Vagina (tissue), 2 donors: ENCODE measurements around the gene VAV3. TPM values are rescaled to one million over a fixed set of nuclear protein-coding genes. Genes with fewer than 3 reads are reported as not detected.

Source experiments
- DNase-seq, 2 donors: peaks; one replicate each; pipeline ENCODE4 v3.0.0-alpha.2; 2017; ENCODE audit errors: extremely low spot score in 2 of 2
- H3K27ac ChIP-seq: fragments of 200-600 bp; sonication (generic); one replicate; pipeline ENCODE4 v1.5.1; 2019
- H3K27me3 ChIP-seq: fragments of 200-600 bp; sonication (generic); one replicate; pipeline ENCODE4 v1.5.1; 2019
- H3K36me3 ChIP-seq, 2 donors: fragments of 200-600 bp; sonication (generic); one replicate each; pipeline ENCODE4 v1.5.1; 2017 to 2019
- H3K4me1 ChIP-seq: fragments of 200-600 bp; sonication (generic); one replicate; pipeline ENCODE4 v1.5.1; 2019
- H3K4me3 ChIP-seq, 2 donors: fragments of 200-600 bp; sonication (generic); 1 replicate in 1 of 2; 2 replicates in 1 of 2; pipeline ENCODE4 v1.5.1; 2016 to 2019
- H3K9me3 ChIP-seq: fragments of 200-600 bp; sonication (generic); one replicate; pipeline ENCODE4 v1.5.1; 2019
- POLR2A ChIP-seq, 2 donors: fragments of 450-650 bp; IDR thresholded peaks; one replicate each; pipeline ENCODE4 v1.6.1; 2017; ENCODE audit warnings: antibody characterized with exemption in 2 of 2, mild to moderate bottlenecking in 2 of 2, moderate library complexity in 2 of 2
- POLR2AphosphoS5 ChIP-seq, 2 donors: sonication (generic); formaldehyde crosslinking; IDR thresholded peaks; one replicate each; pipeline ENCODE4 v1.9.0; 2017; ENCODE audit warnings: antibody characterized with exemption in 2 of 2, mild to moderate bottlenecking in 2 of 2, low read depth in 1 of 2; ENCODE audit not compliant: insufficient read depth in 1 of 2
- intact Hi-C: fragments of 100-400 bp; cut with DNase I; formaldehyde crosslinking; loops from one replicate; pipeline ENCODE4 v1.15.1; 2023
- total RNA-seq: library from RNA; depleted of rRNA; stranded (reverse); fragments of >200 nt; gene quantifications from one replicate; pipeline ENCODE4 v1.2.3, GENCODE V29; 2016
- TF ChIP-seq, protein P1 (sequence below), 3 experiments: fragments of 450-650 bp in 2 of 3; fragments of 200-600 bp in 1 of 3; sonication (generic) in 1 of 3; IDR thresholded peaks; one replicate each; pipeline ENCODE4 v1.5.1; 2017 to 2019; ENCODE audit warnings: antibody characterized with exemption in 3 of 3, mild to moderate bottlenecking in 2 of 3, moderate library complexity in 2 of 3

VAV3 gene
- total RNA-seq, 1 donor from 2014 or later, result 67.5 TPM

DNA sequence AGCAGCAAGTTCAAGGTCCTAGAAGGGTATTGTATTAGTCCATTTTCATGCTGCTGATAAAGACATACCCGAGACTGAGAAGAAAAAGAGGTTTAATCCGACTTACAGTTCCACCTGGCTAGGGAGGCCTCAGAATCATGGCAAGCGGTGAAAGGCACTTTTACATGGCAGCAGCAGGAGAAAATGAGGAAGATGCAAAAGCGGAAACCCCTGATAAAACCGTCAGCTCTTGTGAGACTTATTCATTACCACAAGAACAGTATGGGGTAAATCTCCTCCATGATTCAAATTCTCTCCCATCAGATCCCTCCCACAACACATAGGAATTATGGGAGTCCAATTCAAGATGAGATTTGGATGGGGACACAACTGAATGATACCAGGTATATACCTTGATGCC, 414.6 kb downstream of the VAV3 start:
- Histone ChIP-seq H3K4me3 (no peak overlapping the region), H3K27me3 (no peaks in the 10 kb centered on the region), H3K4me1 (peaks cover under 1% of the 10 kb centered on the region), H3K27ac (no peak overlapping the region), H3K9me3 (no peaks in the 10 kb centered on the region), H3K36me3 (no peaks in the 10 kb centered on the region)
- intact Hi-C loops, result no loop called here
- TF ChIP-seq POLR2AphosphoS5 (IDR thresholded peaks at IDR 0.05; ENCODE audit: insufficient read depth in 1 of 2, low read depth in 1 of 2) (no peak), POLR2A (IDR thresholded peaks at IDR 0.05) (no peak)
- TF ChIP-seq, protein P1, sequence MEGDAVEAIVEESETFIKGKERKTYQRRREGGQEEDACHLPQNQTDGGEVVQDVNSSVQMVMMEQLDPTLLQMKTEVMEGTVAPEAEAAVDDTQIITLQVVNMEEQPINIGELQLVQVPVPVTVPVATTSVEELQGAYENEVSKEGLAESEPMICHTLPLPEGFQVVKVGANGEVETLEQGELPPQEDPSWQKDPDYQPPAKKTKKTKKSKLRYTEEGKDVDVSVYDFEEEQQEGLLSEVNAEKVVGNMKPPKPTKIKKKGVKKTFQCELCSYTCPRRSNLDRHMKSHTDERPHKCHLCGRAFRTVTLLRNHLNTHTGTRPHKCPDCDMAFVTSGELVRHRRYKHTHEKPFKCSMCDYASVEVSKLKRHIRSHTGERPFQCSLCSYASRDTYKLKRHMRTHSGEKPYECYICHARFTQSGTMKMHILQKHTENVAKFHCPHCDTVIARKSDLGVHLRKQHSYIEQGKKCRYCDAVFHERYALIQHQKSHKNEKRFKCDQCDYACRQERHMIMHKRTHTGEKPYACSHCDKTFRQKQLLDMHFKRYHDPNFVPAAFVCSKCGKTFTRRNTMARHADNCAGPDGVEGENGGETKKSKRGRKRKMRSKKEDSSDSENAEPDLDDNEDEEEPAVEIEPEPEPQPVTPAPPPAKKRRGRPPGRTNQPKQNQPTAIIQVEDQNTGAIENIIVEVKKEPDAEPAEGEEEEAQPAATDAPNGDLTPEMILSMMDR (IDR thresholded peaks at IDR 0.05), result no peak
- DNase-seq, result no peak

DNA sequence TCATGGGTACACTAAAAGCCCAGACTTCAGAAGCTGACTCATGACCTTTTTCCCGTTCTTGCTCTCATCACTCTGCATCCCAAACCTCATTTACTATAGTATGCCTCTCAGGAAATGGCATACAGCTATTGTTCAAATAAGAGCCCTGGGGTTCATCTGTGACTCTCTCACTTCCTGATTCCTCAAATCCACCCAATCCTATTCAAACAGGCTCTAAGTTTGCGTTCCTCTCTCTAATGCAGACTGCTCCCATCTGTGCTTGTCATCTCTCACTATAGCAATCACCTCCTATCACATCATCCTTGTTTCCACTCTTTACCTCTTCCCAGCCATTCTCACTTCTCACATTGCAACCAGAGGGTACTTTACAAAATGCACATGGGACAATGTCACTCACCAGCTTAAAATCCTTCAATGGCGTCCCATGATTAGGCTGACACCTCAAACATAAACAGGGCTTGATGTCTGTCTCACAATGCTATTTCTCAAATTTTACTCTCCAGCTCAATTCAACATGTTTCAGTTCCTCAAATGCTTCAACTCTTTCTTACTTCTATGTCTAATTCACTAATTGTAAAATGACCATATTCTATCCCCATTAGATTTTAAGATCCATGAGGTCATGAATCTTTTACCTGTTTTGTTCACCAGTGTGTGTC, 415.7 kb downstream of the VAV3 start:
- TF ChIP-seq POLR2A (IDR thresholded peaks at IDR 0.05) (no peak), POLR2AphosphoS5 (IDR thresholded peaks at IDR 0.05; ENCODE audit: insufficient read depth in 1 of 2, low read depth in 1 of 2) (no peak)
- TF ChIP-seq, protein P1 (IDR thresholded peaks at IDR 0.05), result no peak
- DNase-seq, result no peak
- no peaks in the 10 kb centered on the region for H3K36me3 ChIP-seq
- H3K4me3 ChIP-seq, result no peak overlapping the region
- intact Hi-C loops, result no loop called here
- no peaks in the 10 kb centered on the region for H3K27me3 ChIP-seq
- peaks cover 9% of the 10 kb centered on the region for H3K4me1 ChIP-seq
- no peak overlapping the region for H3K27ac ChIP-seq
- no peaks in the 10 kb centered on the region for H3K9me3 ChIP-seq

DNA sequence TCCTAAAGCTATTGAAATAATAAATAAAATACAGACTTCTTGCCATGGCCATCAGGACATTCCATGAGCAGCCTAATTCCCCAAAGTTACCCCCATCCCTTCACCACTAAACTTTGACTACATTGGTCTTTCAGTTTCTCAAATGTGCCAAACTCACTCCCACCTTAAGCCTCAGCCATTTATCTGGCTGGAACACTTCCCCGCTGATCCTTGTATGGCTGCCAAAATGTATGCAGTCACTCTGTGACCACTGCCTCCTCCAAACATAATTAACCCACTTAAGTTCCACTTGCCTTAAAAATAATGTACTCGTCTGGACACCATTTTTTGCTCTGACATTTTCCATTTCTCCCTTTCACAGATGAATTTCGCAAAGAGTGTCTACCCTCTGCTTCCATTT, 416.7 kb downstream of the VAV3 start:
- Histone ChIP-seq H3K27ac (no peak overlapping the region), H3K36me3 (no peaks in the 10 kb centered on the region), H3K4me1 (peaks cover 9% of the 10 kb centered on the region), H3K27me3 (no peaks in the 10 kb centered on the region), H3K9me3 (no peaks in the 10 kb centered on the region), H3K4me3 (no peak overlapping the region)
- intact Hi-C loops, result no loop called here
- DNase-seq, result no peak
- TF ChIP-seq, protein P1 (IDR thresholded peaks at IDR 0.05), result no peak
- no peak for TF ChIP-seq POLR2AphosphoS5 (IDR thresholded peaks at IDR 0.05; ENCODE audit: insufficient read depth in 1 of 2, low read depth in 1 of 2)
- no peak for TF ChIP-seq POLR2A (IDR thresholded peaks at IDR 0.05)

DNA sequence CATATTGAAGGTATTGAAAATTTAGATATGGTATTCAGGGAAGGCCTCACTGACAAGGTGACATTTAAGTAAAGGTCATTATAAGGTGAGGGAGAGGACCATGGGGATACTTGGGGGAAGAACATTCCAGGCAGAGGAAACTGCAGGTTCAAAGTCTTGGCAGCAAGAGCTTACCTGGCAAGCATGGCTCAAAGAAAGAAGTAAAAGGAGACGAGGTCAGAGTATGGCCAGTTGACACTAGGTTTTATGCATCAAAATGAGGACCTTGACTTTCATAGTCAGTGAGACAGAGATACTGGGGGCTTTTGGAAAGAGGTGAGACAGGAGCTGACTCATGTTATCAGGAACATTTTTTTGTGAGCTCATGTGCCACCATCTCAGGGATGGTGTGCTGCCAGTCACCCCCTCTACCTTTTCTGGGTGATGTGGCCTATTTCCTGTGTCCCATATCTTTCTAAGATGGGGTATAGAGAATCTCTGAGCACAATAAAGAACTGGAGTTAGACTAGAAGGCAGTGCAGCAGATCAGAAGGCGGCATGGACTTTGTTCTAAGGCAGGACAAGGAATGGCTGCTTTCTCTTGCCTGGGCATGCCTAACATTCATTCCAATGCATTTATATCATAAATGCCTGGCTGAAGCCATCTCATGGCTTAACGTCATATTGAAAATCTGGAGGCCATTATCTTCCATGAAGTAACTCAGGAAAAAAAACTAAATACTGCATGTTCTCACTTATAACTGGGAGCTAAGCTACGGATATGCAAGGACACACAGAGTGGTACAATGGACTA, 417.4 kb downstream of the VAV3 start:
- Histone ChIP-seq H3K36me3 (no peaks in the 10 kb centered on the region), H3K27ac (no peak overlapping the region), H3K4me3 (no peak overlapping the region), H3K4me1 (peaks cover 9% of the 10 kb centered on the region), H3K27me3 (no peaks in the 10 kb centered on the region), H3K9me3 (no peaks in the 10 kb centered on the region)
- TF ChIP-seq POLR2AphosphoS5 (IDR thresholded peaks at IDR 0.05; ENCODE audit: insufficient read depth in 1 of 2, low read depth in 1 of 2) (no peak), POLR2A (IDR thresholded peaks at IDR 0.05) (no peak)
- TF ChIP-seq, protein P1 (IDR thresholded peaks at IDR 0.05), result no peak
- no peak for DNase-seq
- intact Hi-C loops, result no loop called here

DNA sequence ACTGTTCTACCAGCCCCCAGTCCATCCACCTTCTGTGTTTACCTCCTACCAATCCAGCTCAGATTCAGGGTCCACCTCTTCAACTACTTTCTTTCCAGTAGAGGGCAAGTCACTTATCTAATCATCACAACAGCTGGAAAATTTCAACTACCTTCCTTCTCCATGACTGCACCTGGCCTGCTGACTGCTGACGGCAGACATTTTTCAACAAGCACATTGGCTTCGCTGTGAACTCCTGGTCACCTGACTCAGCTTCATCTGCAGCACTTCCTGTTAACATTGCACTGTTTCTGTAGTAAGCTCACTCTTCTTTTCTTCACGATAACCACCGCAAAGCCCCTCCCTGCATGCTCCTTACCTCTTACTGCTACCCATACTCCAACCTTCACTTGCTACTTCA, 418.4 kb downstream of the VAV3 start:
- Histone ChIP-seq H3K9me3 (no peaks in the 10 kb centered on the region), H3K4me1 (peaks cover 9% of the 10 kb centered on the region), H3K4me3 (no peak overlapping the region), H3K27ac (no peak overlapping the region), H3K27me3 (no peaks in the 10 kb centered on the region), H3K36me3 (no peaks in the 10 kb centered on the region)
- no peak for DNase-seq
- TF ChIP-seq POLR2A (IDR thresholded peaks at IDR 0.05) (no peak), POLR2AphosphoS5 (IDR thresholded peaks at IDR 0.05; ENCODE audit: insufficient read depth in 1 of 2, low read depth in 1 of 2) (no peak)
- TF ChIP-seq, protein P1 (IDR thresholded peaks at IDR 0.05), result no peak
- intact Hi-C loops, result no loop called here
